Central memory CD4-positive, alpha-beta T cell (primary cell): ENCODE results near the gene KRT15.
A peak's percentile ranks its signal among the peaks of the same experiment; 100 is the strongest.

Experiments used
- DNase-seq: peaks from one replicate; pipeline ENCODE4 v3.0.0; 2022

The KRT15 gene

DNA sequence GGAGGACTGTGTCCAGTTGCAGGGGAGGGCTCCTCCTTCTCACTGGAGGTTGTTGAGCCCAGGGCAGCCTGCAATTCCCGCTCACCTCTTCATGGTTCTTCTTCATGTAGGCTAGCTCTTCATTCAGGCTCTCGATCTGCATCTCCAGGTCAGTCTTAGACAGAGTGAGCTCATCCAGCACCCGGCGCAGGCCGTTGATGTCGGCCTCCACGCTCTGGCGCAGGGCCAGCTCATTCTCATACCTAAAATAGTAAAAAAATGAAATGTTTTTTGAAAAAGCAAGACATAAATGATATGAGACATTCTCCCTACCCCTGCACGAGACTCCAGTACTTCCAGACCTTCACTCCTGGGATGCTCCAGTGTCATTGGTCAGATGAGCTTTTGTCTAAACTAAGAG is 15.5 kb downstream of the KRT15 start:
- no peak for DNase-seq

DNA sequence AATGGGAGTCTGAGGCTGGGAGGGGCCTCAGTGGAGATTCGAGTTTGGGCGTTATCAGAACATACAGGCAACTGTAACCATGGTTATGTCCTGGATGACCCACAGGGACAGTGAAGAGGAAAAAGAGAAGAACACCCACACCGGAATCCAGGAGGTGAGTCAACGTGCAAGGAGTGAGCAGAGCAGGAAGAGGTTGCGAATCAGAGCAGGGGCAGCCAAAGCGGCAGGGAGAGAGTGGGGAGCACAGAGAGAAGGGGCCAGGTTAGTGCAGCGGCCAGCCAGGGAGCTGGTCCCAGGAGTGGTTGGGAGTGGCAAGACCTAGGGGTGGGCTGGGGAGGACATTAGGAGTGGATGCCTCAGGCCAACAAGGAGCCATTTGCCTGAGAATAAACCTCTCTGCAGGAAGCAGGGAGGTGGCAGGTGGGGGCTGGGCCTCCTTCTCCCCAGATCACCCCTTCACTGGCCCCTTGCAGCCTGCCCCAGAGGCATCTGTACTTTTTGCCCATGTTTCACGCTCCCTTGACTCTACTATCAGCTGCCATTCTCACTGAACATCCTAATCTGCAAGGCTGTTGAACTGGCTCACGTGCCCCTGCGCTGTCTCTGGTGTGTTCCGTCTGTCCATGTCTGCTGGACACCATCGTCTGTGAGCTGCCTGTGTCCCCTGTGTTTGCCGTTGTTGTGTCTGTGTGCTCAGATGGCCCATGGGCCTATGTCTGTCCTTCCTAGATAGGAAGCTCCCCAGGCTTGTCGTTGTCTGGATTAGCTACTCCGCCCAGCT is 18.4 kb downstream of the KRT15 start:
- no peak for DNase-seq

DNA sequence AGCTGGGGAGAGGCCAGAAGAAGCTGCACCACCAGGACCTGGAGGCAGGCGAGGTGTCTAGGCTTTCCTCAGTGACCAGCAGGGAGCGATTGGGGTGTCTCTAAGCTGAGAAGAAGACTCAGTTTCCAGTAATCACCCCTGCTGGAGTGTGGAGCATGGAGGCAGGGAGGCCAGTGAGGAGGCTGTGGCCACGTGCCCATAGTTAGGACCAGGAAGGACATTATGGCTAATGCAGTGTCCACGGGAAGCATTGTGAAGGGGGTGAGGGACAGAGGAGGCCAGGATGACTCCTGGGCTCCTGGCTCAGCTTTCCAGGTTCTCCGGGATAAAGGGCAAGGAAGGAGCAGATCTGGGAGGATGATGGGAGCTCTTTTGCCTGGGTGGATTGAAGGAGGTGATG is 19.0 kb downstream of the KRT15 start:
- no peak for DNase-seq

DNA sequence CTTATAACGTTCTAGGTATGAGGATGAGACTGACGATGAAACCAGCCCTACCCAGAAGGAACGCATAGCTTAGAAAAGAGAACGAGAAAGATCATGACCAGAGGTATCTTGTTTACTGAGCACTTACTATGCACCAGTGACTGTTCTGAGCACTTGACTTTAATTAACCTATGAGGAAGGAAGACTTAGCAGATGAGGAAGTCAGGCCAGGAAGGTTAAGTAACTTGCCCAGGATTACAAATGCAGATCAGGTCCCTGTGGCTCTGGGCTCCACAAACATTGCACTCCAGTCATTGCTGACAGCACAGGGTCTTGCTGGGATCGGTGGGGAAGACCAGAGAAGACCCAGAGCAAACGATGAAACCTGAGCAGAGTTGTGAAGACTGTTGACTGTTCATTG is 20.4 kb downstream of the KRT15 start:
- DNase-seq: no peak

DNA sequence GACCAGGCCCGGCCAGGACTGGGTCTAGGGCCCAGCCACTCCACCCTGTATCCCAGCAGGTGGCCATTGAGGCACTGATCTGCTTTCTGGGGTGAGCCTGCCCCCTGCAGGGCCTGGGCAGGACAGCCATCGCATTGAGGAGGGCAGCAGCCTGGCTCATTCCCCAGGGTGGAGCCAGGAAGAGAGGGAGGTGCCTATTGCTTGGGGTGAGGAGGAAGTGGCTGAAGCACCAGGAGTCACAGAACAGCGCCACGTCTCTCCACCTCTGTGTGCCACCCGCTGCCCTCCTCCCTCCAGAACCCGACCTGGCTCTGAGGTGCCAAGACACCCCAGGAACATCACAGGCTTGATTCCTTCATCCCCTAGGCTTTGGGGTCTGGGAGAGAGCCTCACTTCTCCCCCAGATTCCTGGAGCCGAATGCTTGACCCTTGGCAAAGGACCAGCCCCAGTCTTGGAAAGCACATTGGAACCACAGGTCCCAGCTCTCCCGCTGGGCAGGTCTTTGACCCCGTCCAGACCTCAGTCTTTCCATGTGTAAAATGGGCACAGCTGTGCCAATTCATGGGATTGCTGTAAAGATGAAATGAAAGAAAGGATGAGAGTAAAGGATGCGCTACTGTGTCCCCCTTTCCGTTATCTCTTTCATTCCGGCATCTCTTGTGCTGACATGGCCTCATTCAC is 21.7 kb downstream of the KRT15 start:
- peak; percentile 30 for DNase-seq

DNA sequence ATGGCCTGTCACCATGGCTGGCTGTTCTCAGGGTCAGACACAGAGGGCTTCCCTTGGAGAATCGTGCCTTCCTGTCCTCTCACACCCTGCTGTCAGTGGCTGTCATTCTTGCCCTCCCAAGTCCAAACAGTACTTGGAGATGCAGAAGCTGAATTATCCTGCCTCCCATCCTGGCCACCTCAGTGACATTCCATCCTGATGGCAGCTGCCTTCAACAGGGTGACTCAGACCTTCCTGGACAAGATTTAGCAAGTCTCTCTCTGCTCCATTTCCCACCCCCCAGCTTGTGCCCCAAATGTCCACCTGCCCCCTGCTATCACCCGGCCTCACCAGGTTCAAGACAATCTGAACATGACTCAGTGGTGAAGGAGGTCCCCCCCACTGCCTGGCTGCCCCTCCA is 24.2 kb downstream of the KRT15 start:
- DNase-seq: no peak

DNA sequence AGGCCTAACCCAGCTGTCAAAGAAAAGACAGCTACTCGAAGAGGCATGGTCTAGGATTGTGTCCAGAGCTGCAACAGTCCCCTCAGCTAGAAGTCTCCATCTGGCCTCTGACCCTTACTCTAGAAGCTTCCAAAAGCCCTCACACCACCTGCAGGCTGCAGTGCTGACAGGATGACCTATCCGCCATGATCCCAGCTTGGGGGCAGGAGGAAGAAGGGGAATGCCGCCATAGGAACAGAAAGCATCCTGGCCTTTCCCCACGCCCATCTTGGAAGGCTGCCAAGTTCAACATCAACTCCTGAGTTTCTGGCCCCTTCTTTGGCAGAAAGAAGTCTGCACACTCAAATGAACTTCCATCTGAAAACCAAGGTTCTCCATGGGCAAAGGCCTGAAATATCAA is 25.9 kb downstream of the KRT15 start:
- DNase-seq: no peak

DNA sequence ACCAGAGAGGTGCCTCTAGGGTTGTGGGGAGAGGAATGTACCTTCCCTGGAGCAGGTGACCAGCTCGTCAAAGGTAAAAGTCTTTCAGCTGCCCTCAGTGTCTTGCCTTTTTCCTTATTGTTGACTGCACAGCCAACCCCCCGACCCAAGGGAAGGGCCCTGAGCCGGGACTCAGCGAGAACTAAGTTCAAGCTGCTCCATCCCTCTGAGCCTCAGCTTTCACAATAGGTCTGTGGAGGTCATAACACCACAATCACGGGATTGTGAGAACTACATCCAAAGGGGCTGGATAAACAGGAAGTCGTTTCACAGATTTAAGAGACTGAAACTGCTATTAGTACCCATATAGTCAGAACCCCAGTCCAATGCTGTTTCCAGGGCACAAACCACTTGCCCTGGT is 26.3 kb downstream of the KRT15 start:
- no peak for DNase-seq

DNA sequence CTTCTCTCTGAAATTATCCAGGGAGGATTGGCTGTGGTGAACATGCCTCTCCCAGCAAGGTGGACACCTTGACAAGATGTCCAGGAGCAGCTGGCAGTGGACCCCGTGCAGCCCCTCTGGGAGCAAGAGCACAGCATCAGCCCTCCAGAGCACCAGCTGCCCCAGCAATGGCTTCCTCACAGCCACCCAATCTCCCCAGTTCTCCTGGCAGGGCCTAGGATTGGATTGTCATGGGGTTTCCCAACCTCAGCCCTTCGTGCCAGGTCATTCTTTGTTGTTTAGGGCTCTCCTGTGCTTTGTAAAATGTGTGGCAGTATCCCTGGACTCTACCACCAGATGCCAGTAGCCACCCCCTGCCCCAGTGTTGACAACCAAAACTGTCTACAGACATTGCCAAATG is 27.2 kb downstream of the KRT15 start:
- no peak for DNase-seq

DNA sequence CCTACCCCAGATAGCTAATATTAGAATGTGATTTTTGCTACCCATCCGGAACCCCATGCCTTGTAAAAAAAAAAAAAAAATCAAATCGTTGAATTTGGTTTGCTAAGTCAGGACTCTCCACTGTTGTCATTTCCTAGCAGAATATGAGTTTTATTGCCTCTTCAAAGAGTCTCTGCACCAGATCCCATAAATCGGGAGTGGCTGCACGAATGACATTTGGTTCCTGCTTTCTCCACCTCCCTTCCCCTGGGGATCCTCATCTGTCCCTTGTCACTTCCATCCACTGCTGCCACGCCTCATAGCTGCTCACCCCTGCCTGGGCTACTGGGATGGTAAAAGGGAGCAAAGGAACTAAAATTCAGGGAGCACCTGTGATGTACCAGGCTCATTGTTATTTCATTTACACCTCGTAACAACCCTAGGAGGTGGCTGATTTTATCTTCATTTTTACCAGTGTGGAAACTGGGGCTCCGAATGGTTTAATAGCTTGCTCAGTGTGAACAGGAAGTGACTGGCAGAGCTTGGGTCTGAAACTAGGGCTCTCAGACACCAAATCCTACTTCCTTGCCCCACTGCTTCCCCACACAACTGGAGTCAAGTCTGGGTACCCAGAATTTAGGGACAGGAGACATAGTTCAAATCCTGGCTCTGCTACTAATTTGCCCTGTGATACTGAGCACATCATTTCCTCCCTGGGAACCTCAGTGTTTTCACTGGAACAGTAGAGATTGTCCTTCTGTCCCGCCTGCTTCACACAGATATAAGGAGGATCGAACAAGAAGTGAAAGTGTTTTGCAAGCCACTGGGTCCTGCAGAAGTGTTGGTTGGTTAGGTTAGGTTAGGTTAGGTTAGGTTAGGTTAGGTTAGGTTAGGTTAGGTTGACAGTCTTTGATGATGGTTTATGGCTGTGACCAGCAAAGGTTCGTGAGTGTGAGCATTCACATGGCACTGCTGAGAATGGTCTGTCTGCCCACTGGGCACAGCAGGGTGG is 28.4 kb downstream of the KRT15 start:
- DNase-seq: no peak

DNA sequence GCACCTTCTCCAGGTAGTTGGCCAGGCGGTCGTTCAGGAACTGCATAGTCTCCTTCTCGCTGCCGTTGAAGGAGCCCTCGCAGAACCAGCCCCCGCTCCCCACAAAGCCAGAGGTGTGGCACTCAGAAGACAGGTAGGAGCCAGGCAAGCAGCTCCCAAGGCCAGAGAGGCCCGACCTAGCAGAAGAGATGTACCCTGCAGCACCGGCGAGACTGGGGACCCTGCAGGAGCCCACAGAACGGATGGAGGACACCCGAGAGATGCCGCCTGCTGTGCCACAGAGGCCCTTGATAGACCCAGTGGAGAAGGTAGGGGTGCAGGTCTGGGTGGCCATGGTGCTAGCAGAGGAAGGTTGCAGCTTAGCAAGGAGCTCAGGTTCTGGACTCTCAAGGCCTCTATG is 29.2 kb downstream of the KRT15 start, which contains the start of gene KRT36:
TSS of gene KRT36 (minus strand) at position 380 of the 400 bp plus-strand sequence. CDS start at position 334, 46 bp downstream.
- no peak for DNase-seq

DNA sequence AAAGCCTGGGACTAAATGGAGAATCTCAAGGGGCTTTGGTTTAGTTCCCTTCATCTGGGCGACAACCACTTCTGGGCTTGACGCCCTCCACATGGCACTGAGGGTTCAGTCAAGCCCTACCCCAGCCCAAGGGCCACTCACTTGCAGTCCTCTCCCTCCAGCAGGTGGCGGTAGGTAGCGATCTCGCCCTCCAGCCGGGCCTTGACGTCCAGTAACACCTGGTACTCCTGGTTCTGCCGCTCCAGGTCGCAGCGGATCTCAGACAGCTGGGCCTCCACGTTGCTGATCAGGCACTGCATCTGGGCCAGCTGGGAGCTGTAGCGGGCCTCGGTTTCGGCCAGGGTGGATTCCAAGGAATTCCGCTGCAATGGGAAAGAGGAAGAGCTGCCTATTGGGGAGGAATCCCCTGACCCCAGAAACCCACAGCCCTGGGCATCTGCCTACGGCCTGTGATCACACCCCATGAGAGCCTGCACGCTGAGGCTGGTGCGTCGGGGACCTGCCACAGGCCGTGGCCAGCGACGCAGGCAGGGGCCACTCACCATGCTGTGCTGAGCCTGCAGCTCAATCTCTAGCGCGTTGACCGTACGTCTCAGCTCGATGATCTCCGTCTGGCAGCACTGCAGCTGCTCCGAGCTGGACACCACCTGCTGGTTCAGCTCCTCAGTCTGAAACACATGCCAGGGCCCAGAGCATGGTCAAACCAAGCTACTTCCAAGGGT is 31.7 kb downstream of the KRT15 start:
- no peak for DNase-seq

DNA sequence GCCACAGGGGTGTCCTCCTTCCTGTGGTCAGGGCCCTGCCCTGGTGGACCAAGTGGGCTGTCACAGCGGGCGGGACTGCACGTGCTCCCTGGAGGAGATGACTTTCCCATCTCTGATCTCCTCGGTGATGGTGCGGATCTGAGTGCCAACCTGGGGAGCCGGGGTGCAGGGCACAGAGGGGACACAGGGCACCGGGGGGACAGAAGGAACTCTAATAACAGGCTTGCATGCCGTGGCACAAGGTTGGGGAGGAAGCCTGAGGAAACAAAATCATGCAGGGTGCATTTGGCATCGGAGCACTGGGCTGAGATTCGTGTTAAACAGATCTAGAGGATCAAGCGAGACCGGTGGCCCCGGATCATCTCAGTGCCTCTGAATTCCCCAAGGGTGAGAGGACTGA is 32.4 kb downstream of the KRT15 start:
- no peak for DNase-seq

DNA sequence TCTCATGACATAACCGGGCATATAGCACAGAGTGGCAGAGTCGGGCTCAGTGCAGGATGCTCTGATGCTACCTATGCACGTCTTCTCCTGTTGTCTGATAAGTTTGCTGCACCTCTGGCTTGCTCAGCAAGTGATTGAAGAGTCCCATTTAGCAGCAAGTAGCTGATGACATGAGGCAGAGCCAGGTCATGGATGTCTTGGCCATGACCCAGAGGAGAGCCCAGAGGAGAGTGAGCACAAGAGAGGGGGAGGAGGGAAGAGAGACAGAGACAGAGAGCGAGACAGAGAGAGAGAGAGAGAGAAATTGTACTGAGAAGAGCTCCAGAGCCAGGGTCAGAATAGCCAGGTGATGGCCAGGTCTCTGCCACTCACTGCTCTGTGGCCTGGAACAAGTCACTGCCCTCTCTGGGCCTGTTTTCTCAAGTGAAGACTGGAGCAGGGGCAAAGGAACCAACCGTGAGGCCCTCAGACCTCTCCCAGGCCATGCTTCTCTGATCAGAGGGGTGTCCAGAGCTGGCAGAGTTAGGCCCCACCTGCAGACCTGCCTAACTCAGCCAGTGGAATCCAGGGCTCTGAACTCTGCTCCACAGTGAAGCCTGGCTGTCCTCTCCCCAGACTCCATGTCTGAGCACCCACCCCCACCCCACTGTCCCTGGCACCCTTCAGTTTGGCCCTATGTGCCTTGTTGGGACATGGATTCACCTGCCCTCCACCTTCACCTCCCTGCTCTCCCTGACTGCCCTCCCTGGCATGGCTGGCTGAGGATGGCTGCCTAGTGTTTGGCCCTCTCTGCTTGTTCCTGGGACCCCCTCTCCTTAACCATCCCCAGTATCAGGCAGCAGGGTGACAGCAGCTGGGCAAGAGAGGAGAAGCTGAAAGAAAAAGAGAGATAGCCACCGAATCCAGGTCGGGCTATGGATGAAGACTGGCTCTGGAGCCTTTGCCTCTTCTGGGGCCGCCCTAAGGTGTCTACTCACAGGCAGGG is 33.5 kb downstream of the KRT15 start:
- no peak for DNase-seq

DNA sequence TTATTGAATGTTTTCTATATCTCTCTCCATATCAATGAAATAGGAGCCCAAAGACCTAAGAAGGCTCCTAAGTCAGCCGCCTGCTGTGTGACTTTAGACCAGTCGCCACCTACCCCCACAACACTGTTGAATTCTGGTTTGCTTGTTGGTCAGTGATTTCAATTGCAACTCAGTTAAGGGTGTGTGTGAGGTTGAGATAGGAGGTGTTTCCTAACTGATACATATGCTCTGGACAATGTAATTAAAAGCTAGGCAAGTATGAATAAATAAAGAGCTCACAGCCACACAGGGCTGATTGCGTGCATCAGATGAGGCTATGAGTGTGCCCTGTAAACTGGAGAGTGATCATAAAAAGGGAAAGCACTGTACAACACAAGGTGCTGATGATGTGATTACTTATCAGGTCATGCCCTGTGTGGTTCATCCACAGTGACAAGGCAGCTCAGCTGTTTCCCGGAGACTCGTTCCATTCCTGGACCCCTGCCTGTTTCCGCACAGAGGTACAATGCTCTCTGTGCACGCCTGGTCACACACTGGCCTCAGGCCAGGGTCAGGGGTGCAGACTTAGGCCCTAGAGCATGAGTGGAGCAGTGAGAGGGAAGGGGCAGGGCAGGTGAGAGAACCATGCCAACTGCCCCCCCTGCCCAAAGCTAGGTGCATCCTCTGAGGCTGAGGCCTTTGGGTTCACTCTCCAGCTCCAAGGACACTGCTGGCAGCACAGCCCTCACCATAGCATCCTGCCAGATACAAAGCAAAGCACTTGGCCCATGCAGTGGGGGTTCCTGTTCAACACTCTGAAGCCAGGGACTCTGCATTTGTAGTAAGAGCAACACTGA is 34.5 kb downstream of the KRT15 start:
- DNase-seq: no peak

DNA sequence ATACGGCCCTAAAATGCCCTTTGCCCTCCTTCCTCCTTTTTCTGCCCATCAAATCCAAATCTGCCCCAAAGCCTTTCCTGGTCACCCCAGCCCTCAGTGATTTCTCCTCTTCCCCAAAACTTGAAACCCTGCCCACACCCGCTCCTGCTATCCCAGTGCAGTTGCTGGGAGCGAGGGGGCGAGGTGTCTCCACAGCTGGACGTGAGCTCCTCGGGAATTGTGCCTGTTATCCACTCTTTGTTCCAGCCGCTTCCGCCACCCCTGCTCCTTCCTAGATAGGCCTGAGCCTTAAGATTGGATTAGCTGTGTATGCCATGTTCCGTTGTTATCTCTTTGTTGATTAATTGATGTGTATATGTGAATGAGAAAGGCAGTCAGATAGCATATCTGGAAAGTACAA is 35.2 kb downstream of the KRT15 start:
- DNase-seq: no peak

DNA sequence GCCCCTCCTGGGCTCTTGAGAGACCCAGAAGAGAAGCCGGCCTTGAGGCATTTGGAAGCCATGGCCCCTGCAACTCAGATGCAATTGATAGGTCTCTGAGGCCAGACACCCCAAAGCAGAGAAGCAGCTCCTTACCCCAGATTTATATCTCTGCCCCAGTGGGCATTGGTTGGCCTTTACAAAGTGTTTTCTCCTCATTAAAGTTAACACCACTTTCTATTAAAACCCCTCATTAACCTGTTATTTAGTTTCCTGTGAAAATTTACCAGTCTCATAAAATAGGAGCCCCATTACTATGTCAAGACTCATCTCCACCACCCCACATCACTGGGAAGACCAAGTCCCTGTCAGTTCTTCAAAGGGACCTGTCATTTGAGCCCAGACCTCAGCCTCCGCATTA is 37.7 kb downstream of the KRT15 start, which contains the start of gene KRT35:
TSS of gene KRT35 (minus strand) at position 116 of the 400 bp plus-strand sequence. CDS start at position 62, 54 bp downstream.
- DNase-seq: no peak

DNA sequence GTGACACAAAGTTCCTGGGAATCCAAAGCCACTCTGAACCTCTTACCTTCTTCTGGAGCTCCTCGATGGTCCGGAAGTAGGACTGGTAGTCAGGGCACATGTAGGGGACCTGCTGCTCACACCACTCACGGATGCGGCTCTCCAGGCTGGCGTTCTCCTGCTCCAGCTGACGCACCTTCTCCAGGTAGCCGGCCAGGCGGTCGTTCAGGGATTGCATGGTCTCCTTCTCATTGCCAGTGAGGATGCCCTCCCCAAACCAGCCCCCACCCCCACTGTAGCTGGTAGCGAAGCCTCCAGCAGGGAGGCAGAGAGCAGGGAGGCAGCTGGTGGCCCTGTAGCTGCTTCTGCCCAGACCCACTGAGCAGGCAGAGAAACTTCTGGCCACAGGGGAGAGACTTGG is 38.1 kb downstream of the KRT15 start:
- no peak for DNase-seq

DNA sequence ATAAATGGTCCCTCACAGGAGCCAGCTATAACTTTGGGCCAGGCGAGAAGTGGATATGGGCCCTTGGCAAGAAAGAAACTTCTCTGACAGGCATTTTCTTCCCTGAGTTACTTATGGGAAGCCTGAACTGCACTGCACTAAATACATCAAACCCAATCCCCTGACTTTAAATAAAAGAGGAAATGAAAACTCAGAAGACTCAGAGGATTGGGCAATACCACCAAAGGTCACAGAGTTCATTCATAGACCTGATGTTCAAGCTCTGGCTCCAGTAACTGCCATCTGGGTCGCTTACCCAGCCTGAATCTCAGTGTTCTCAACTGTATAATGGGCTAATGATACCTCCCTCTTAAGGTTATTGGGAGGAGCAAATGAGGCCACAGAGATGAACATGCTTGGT is 38.6 kb downstream of the KRT15 start:
- no peak for DNase-seq

DNA sequence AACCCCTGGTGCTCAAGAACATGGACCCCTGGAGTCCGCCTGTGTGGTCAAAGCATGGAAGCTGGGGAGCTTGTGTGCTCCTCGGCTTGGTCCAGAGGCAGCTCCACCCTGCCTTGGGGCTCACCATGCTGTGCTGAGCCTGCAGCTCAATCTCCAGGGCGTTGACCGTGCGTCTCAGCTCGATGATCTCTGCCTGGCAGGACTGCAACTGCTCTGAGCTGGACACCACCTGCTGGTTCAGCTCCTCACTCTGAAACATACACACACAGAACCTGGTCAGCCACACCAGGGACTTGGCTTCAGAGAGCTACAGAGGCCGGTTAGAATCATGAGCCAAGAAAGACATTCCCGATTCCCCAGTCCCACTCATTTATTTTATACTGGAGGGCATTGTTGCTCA is 40.5 kb downstream of the KRT15 start:
- DNase-seq: no peak
